Measurements from ENCODE around the gene SH3PXD2B.

The SH3PXD2B gene

GRCh38 chr5:172385010-172385563, 69.2 kb downstream of the SH3PXD2B start:
- whole genome bisulfite sequencing = 98% methylated on average over 5 of the region's 5 CpGs
- Histone ChIP-seq H3K9ac (ENCODE audit: low read depth, low read length) (no peak overlapping the region), H3K27ac (ENCODE audit: low read depth, low read length) (no peak overlapping the region), H3K36me3 (ENCODE audit: insufficient read depth, low read length) (peaks cover 84% of the 10 kb centered on the region), H3K9me3 (ENCODE audit: insufficient read depth, low read depth, low read length) (no peaks in the 10 kb centered on the region), H3K4me3 (ENCODE audit: low read length) (no peak overlapping the region), H3K27me3 (ENCODE audit: insufficient read depth, low read length) (no peaks in the 10 kb centered on the region), H3K4me1 (ENCODE audit: insufficient read depth, low read length) (no peaks in the 10 kb centered on the region)

DNA sequence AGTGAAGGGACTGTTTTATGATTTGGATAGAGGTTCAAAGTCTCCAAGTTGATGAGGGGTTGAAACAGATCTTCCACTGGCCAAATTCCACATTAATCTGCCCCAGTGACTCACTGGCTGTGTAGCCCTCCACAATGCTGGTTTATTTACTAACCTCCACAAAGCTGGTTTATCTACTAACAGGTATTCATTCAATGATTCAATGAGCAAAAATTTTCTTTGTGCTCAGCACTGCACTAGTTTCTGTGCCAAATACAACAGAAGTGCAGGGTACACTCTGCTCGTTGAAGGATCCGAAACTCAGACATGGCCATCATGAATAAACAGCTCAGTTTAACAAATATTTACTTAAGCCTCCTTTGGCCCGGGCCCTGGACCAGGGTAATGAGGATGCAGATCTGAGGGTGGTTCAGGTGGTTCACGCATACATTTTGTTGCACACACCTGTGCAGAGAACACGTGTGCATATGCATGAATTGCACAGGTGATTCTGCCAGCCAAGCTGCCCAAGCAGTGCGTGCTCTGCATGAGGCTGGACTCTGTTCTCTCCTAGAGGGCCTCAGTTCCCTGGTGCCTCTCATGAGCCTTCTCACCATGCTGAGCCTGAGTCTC, 71.0 kb downstream of the SH3PXD2B start:
- 87% methylated on average over 6 of the region's 6 CpGs for WGBS
- no peak overlapping the region for H3K27ac ChIP-seq (ENCODE audit: low read depth, low read length)
- H3K4me1 ChIP-seq (ENCODE audit: insufficient read depth, low read length) = no peaks in the 10 kb centered on the region
- H3K9ac ChIP-seq (ENCODE audit: low read depth, low read length) = no peak overlapping the region
- H3K27me3 ChIP-seq (ENCODE audit: insufficient read depth, low read length) = no peaks in the 10 kb centered on the region
- H3K9me3 ChIP-seq (ENCODE audit: insufficient read depth, low read depth, low read length) = no peaks in the 10 kb centered on the region
- no peak overlapping the region for H3K4me3 ChIP-seq (ENCODE audit: low read length)
- peaks cover 87% of the 10 kb centered on the region for H3K36me3 ChIP-seq (ENCODE audit: insufficient read depth, low read length)

DNA sequence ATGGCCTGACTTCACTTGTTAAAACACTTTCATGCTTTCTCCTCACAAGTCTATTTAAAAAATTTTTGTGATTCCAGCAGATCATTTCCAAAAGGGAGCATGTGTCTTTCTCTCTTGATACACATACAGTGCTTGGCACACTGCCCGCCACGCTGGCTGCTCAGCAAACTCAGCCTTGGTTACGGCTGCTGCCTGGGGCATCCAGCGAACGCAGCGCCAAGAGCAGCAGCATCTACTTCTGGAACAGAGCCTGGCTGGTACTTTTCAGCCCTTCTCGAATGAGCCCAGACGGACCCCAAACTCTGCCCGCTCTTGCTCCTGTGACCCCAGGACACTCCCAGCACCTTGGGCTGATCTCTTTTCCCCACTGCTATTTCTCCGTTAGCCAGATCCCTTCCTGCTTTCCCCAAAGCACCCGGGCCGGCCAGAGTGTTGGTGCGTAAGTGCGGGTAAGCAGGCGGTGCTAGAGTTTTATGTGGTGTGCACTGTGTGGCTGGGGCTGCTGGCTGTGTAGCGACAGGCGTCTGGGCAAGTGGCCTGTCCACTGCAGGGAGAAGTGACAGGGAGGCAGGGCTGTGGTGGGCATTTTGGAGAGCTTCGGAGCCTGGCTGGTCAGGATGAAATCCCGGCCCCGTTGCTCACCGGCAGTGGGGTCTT, 73.2 kb downstream of the SH3PXD2B start:
- no peak overlapping the region for H3K4me3 ChIP-seq (ENCODE audit: low read length)
- H3K9me3 ChIP-seq (ENCODE audit: insufficient read depth, low read depth, low read length) = no peaks in the 10 kb centered on the region
- H3K36me3 ChIP-seq (ENCODE audit: insufficient read depth, low read length) = peaks cover 81% of the 10 kb centered on the region
- H3K27me3 ChIP-seq (ENCODE audit: insufficient read depth, low read length) = no peaks in the 10 kb centered on the region
- 96% methylated on average over 21 of the region's 21 CpGs for WGBS
- no peak overlapping the region for H3K9ac ChIP-seq (ENCODE audit: low read depth, low read length)
- H3K27ac ChIP-seq (ENCODE audit: low read depth, low read length) = no peak overlapping the region
- H3K4me1 ChIP-seq (ENCODE audit: insufficient read depth, low read length) = no peaks in the 10 kb centered on the region

DNA sequence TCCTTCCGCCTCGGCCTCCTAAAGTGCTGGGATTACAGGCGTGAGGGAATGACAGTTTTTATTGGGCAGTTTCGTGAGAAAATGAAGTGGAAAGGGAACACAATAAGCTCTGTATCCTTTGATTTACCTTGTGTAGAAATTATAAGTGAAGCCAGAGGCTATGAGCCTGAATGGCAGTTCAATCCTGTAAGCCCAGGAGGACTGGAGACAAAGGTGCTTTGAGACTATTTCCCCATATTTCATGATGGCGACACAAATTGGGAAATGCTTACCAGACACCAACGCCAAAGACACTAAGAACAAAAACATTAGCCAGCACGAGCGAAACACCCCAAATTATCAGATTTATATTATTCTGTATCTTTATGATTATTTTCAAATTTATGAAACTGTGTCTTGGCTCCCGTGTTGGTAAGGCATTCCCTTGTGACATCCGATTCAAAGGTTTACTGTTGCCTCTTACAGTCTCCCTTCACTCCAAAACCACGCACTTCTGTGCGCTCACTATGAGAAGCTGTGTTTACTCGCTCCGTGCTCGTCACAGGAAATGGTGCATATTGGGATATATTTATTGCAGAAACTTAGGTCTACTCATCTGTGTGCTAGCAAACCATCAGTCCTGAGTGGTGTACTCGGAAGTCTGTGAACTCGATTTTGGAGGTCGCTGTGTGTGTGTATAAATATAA, 73.9 kb downstream of the SH3PXD2B start:
- 93% methylated on average over 18 of the region's 18 CpGs for WGBS

DNA sequence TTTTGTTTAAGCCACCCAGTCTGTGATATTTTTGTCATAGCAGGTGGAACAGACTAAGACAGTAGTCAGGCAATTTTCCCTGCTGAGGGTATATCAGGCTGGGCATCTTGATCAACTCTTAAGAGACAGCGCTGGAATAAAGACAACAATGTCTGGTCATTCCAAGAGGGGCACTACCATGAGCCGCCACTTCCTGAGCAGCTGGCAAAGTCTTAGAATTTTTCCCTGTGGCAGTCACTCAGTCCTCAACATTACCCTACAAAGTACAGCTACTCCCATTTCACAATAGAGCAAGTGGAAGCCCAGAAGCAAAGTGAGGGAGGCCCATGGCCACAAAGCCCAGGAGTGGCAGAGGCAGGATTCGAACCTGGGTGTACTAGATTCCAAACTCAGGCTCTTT, 74.8 kb downstream of the SH3PXD2B start:
- H3K36me3 ChIP-seq (ENCODE audit: insufficient read depth, low read length) = peaks cover 74% of the 10 kb centered on the region
- H3K4me3 ChIP-seq (ENCODE audit: low read length) = no peak overlapping the region
- no peaks in the 10 kb centered on the region for H3K4me1 ChIP-seq (ENCODE audit: insufficient read depth, low read length)
- H3K27me3 ChIP-seq (ENCODE audit: insufficient read depth, low read length) = no peaks in the 10 kb centered on the region
- no peak overlapping the region for H3K9ac ChIP-seq (ENCODE audit: low read depth, low read length)
- no peak overlapping the region for H3K27ac ChIP-seq (ENCODE audit: low read depth, low read length)
- WGBS = 98% methylated on average over 3 of the region's 3 CpGs
- no peaks in the 10 kb centered on the region for H3K9me3 ChIP-seq (ENCODE audit: insufficient read depth, low read depth, low read length)

More for the DNA sequence above, 73.9 kb downstream of the SH3PXD2B start:
- H3K4me3 ChIP-seq (ENCODE audit: low read length) = no peak overlapping the region
- no peaks in the 10 kb centered on the region for H3K9me3 ChIP-seq (ENCODE audit: insufficient read depth, low read depth, low read length)
- no peak overlapping the region for H3K9ac ChIP-seq (ENCODE audit: low read depth, low read length)
- H3K4me1 ChIP-seq (ENCODE audit: insufficient read depth, low read length) = no peaks in the 10 kb centered on the region
- peaks cover 80% of the 10 kb centered on the region for H3K36me3 ChIP-seq (ENCODE audit: insufficient read depth, low read length)
- no peak overlapping the region for H3K27ac ChIP-seq (ENCODE audit: low read depth, low read length)
- no peaks in the 10 kb centered on the region for H3K27me3 ChIP-seq (ENCODE audit: insufficient read depth, low read length)

- Histone ChIP-seq H3K4me1 (ENCODE audit: insufficient read depth, low read length) (no peaks in the 10 kb centered on the region), H3K27me3 (ENCODE audit: insufficient read depth, low read length) (no peaks in the 10 kb centered on the region), H3K27ac (ENCODE audit: low read depth, low read length) (no peak overlapping the region), H3K9ac (ENCODE audit: low read depth, low read length) (no peak overlapping the region), H3K36me3 (ENCODE audit: insufficient read depth, low read length) (peaks cover 77% of the 10 kb centered on the region), H3K9me3 (ENCODE audit: insufficient read depth, low read depth, low read length) (no peaks in the 10 kb centered on the region), H3K4me3 (ENCODE audit: low read length) (no peak overlapping the region)
- 91% methylated on average over 4 of the region's 4 CpGs for WGBS
These were observed 76.5 kb downstream of the SH3PXD2B start for GRCh38 chr5:172377856-172378255.

DNA sequence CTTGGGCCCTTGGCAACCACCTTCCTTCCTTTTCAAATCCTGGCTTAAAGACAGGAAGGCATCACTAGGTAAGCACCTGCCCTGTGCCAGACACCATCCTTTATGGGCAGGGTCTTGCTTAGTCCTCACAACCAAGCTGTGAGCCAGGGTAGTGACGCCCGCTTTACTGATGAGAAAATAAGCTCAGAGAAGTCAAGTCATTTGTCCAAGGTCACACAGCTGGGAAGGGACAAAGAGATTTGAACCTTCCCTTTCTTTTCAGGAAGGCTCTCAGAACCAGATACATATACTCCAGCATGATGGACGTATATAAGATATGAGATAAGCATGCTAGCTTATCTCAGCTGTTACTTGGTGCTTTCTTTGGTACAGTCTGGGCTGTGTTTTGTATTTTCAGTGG, 76.9 kb downstream of the SH3PXD2B start:
- Histone ChIP-seq H3K9me3 (ENCODE audit: insufficient read depth, low read depth, low read length) (no peaks in the 10 kb centered on the region), H3K27ac (ENCODE audit: low read depth, low read length) (no peak overlapping the region), H3K4me1 (ENCODE audit: insufficient read depth, low read length) (no peaks in the 10 kb centered on the region), H3K9ac (ENCODE audit: low read depth, low read length) (no peak overlapping the region), H3K4me3 (ENCODE audit: low read length) (no peak overlapping the region), H3K36me3 (ENCODE audit: insufficient read depth, low read length) (peaks cover 79% of the 10 kb centered on the region), H3K27me3 (ENCODE audit: insufficient read depth, low read length) (no peaks in the 10 kb centered on the region)
- 83% methylated on average over 3 of the region's 3 CpGs for WGBS

- Histone ChIP-seq H3K36me3 (ENCODE audit: insufficient read depth, low read length) (peaks cover 67% of the 10 kb centered on the region), H3K9me3 (ENCODE audit: insufficient read depth, low read depth, low read length) (peaks cover 7% of the 10 kb centered on the region), H3K27me3 (ENCODE audit: insufficient read depth, low read length) (no peaks in the 10 kb centered on the region), H3K4me1 (ENCODE audit: insufficient read depth, low read length) (no peaks in the 10 kb centered on the region), H3K4me3 (ENCODE audit: low read length) (no peak overlapping the region), H3K27ac (ENCODE audit: low read depth, low read length) (no peak overlapping the region), H3K9ac (ENCODE audit: low read depth, low read length) (no peak overlapping the region)
- whole genome bisulfite sequencing = 94% methylated on average over 6 of the region's 6 CpGs
These were observed 79.5 kb downstream of the SH3PXD2B start for GRCh38 chr5:172374783-172375182.

DNA sequence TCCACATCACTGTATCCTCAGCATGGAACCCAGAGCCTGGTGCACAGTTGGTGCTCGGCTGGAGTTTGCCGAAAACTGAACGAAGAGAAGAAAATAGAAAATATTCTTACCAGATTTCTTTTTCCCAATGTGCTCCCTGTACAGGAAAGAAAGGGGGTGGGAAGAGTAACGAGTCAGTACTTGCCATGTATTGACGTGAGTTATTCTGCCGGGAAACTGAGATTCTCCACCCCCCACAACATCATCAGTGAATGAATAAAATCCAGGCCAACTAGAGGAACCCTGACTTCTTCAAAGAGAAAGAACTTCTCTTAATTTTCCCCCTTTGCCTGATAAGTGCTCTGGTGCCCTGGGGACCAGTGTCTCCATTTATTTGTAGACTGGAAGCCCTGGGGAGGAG, 80.6 kb downstream of the SH3PXD2B start:
- WGBS = 98% methylated on average over 5 of the region's 6 CpGs

DNA sequence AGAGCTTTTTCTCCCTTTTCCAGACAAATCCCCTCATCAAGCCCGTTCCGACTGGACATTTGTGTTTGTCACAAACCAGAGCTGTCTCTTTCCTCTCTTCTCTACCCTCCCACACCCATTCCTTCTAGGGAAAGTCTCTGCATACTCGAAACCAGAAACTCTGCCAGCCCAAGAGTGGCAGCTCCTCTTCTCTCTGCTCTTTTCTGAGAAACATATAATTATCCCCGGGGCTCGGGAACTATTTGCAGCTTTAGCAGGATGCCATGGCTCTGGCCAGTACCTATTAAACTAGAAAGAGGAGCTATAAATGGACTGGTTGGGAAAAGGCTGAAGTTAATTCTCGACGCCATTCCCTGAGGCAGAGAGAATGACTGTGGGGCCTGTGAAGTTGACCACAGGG, 82.6 kb downstream of the SH3PXD2B start:
- Histone ChIP-seq H3K4me1 (ENCODE audit: insufficient read depth, low read length) (no peaks in the 10 kb centered on the region), H3K27me3 (ENCODE audit: insufficient read depth, low read length) (no peaks in the 10 kb centered on the region), H3K9ac (ENCODE audit: low read depth, low read length) (no peak overlapping the region), H3K4me3 (ENCODE audit: low read length) (no peak overlapping the region), H3K36me3 (ENCODE audit: insufficient read depth, low read length) (peaks cover 44% of the 10 kb centered on the region), H3K9me3 (ENCODE audit: insufficient read depth, low read depth, low read length) (peaks cover 7% of the 10 kb centered on the region), H3K27ac (ENCODE audit: low read depth, low read length) (no peak overlapping the region)
- 95% methylated on average over 7 of the region's 7 CpGs for WGBS

More for the DNA sequence above, 80.6 kb downstream of the SH3PXD2B start:
- Histone ChIP-seq H3K36me3 (ENCODE audit: insufficient read depth, low read length) (peaks cover 58% of the 10 kb centered on the region), H3K9ac (ENCODE audit: low read depth, low read length) (no peak overlapping the region), H3K4me1 (ENCODE audit: insufficient read depth, low read length) (no peaks in the 10 kb centered on the region), H3K27ac (ENCODE audit: low read depth, low read length) (no peak overlapping the region), H3K27me3 (ENCODE audit: insufficient read depth, low read length) (no peaks in the 10 kb centered on the region), H3K9me3 (ENCODE audit: insufficient read depth, low read depth, low read length) (peaks cover 7% of the 10 kb centered on the region), H3K4me3 (ENCODE audit: low read length) (no peak overlapping the region)
